Thoracic aorta (tissue), 2 donors: ENCODE results near the gene CELF4. TPM values are rescaled to one million over a fixed set of nuclear protein-coding genes. Genes with fewer than 3 reads are reported as not detected.
A peak's percentile ranks its signal among the peaks of the same experiment; 100 is the strongest.

ENCODE experiments used
- ATAC-seq: fragments of 150-250 bp; one replicate; pipeline ENCODE4 v1.8.0; 2017; ENCODE audit warnings: low read depth; ENCODE audit not compliant: insufficient number of reproducible peaks, low FRiP score
- DNase-seq: peaks from one replicate; pipeline ENCODE4 v3.0.0-alpha.2; 2020; ENCODE audit warnings: low spot score
- H3K27ac ChIP-seq, 2 donors: fragments of 200-600 bp; sonication (generic); 1 replicate in 1 of 2; 2 replicates in 1 of 2; pipeline ENCODE4 v1.5.1; 2016; ENCODE audit warnings: mild to moderate bottlenecking in 2 of 2, moderate library complexity in 2 of 2
- H3K27me3 ChIP-seq: fragments of 200-600 bp; sonication (generic); replicated peaks from 2 replicates; pipeline ENCODE4 v1.6.0; 2016; ENCODE audit warnings: mild to moderate bottlenecking; ENCODE audit not compliant: insufficient read depth
- H3K36me3 ChIP-seq: fragments of 200-600 bp; sonication (generic); one replicate; pipeline ENCODE4 v1.5.1; 2016
- H3K4me1 ChIP-seq, 2 donors: fragments of 200-600 bp; sonication (generic); 1 replicate in 1 of 2; 2 replicates in 1 of 2; pipeline versions ENCODE4 v1.5.1 to v1.6.0; 2016; ENCODE audit warnings: low read depth in 2 of 2, mild to moderate bottlenecking in 1 of 2; ENCODE audit not compliant: control insufficient read depth in 1 of 2
- H3K4me3 ChIP-seq: fragments of 200-600 bp; sonication (generic); 2 replicates; pipeline ENCODE4 v1.5.1; 2016; ENCODE audit warnings: mild to moderate bottlenecking
- H3K9me3 ChIP-seq: fragments of 200-600 bp; sonication (generic); 2 replicates; pipeline ENCODE4 v1.5.1; 2016
- CTCF ChIP-seq: fragments of 200-600 bp; sonication (generic); IDR thresholded peaks from one replicate; pipeline ENCODE4 v1.5.1; 2019; ENCODE audit warnings: antibody characterized with exemption
- total RNA-seq, 2 donors: library from RNA; depleted of rRNA; stranded (reverse); fragments of >200 nt; gene quantifications; one replicate each; pipeline versions ENCODE4 v1.1.0 to v1.2.3, GENCODE V29; 2016

CELF4 gene
- total RNA-seq, 2 donors from 2014 or later: not detected

DNA sequence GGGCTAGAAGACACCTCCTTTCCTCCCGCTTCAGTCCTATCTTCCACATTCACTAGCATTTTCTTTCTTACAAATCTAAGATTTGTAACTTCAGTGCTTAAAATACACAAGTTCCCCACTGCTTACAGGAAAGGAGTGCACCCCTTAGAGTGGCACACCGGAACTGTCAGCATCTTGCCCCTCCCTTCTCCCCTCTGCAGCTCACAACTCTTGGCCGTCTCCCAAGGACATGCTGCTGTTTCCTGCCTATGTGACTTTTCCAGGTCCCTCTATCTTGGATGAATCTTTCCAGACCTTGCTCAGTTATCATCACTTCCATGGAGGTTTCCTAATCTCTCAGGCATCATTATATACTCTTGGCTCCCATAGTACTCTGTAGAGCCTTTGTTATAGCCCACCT, 334.8 kb downstream of the CELF4 start:
- DNase-seq: no peak
- Histone ChIP-seq H3K4me3 (no peak overlapping the region), H3K9me3 (no peaks in the 10 kb centered on the region), H3K36me3 (no peaks in the 10 kb centered on the region), H3K27ac (no peak overlapping the region), H3K27me3 (no peaks in the 10 kb centered on the region), H3K4me1 (peaks cover 0 to 6% of the 10 kb centered on the region in 2 donors)
- TF ChIP-seq CTCF: no peak
- ATAC-seq: no peak

DNA sequence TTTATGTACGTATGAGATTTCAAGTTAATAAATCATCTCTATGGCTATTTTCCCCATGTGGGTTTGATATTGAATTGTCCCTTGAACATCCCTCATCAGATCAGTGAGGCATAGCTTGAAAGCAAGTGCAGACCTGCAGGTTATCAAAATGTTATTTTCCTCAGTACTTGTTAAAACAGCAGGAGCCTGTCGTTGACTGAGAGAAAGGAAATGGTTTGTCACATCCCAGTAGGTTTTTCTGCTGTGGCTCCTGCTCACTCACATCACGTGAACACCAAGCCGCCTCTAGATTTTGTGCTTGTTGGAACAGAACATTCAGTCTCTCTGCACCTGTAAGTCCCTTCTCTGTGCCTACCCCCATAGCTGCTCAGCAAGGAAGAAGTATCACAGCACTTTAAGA, 340.3 kb downstream of the CELF4 start:
- no peaks in the 10 kb centered on the region for H3K9me3 ChIP-seq
- H3K4me3 ChIP-seq: no peak overlapping the region
- DNase-seq: no peak
- TF ChIP-seq CTCF: no peak
- ATAC-seq: no peak
- no peaks in the 10 kb centered on the region for H3K36me3 ChIP-seq
- no peak overlapping the region for H3K27ac ChIP-seq
- no peaks in the 10 kb centered on the region for H3K27me3 ChIP-seq
- H3K4me1 ChIP-seq: peaks cover 0 to 7% of the 10 kb centered on the region in 2 donors

GRCh38 chr18:37222999-37223378, 342.6 kb downstream of the CELF4 start:
- Histone ChIP-seq H3K36me3 (no peaks in the 10 kb centered on the region), H3K4me3 (no peak overlapping the region), H3K4me1 (peaks cover 0 to 7% of the 10 kb centered on the region in 2 donors), H3K27me3 (no peaks in the 10 kb centered on the region), H3K27ac (no peak overlapping the region), H3K9me3 (no peaks in the 10 kb centered on the region)
- TF ChIP-seq CTCF: no peak
- DNase-seq: no peak
- ATAC-seq: no peak

- Histone ChIP-seq H3K27me3 (no peaks in the 10 kb centered on the region), H3K9me3 (no peaks in the 10 kb centered on the region), H3K4me3 (no peak overlapping the region), H3K36me3 (no peaks in the 10 kb centered on the region), H3K4me1 (peaks cover 0 to 7% of the 10 kb centered on the region in 2 donors), H3K27ac (no peak overlapping the region)
- ATAC-seq (peak; percentile 55), DNase-seq (no peak)
- TF ChIP-seq CTCF: no peak
Observed at GRCh38 chr18:37222354-37222998, 343.1 kb downstream of the CELF4 start.

- H3K9me3 ChIP-seq: peaks cover 2% of the 10 kb centered on the region
- H3K36me3 ChIP-seq: no peaks in the 10 kb centered on the region
- no peak overlapping the region for H3K27ac ChIP-seq
- H3K27me3 ChIP-seq: no peaks in the 10 kb centered on the region
- no peak for DNase-seq
- TF ChIP-seq CTCF: no peak
- H3K4me3 ChIP-seq: no peak overlapping the region
- peaks cover 0 to 7% of the 10 kb centered on the region in 2 donors for H3K4me1 ChIP-seq
- ATAC-seq: no peak
Observed at GRCh38 chr18:37219257-37219656, 346.3 kb downstream of the CELF4 start.
